ENCODE results near the gene MYL10. TPM values are rescaled to one million over a fixed set of nuclear protein-coding genes. Genes with fewer than 3 reads are reported as not detected.
"Not testable (repeated sequence)": the region's sequence is repeated elsewhere in the genome, so short reads cannot be mapped to it uniquely, and the experiment has no call there.

MYL10 gene
- total RNA-seq, 2 donors from 2014 or later = not detected

DNA sequence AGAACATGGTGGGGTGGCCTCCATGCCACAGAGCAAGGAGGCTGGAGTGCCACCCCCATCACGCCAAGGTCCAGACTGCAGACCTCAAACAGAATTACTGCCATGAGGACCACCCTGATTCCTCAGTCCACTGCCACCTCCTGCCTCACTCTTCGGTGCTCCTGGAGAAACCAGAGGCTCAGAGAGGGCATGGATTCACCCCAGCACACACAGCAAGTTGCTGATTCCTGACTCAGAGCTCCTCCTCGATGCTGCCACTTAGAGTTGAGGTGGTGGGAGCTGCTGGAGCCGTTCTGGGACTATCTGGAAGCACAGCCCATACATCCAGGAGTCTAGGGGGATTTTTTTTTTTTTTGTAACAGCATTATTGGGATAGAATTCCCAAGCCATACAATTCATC, 22.0 kb upstream of the MYL10 start:
- no peak overlapping the region for H3K4me3 ChIP-seq
- H3K27ac ChIP-seq = no peak overlapping the region
- H3K36me3 ChIP-seq = no peaks in the 10 kb centered on the region
- no peaks in the 10 kb centered on the region for H3K9me3 ChIP-seq
- no peaks in the 10 kb centered on the region for H3K27me3 ChIP-seq
- no peaks in the 10 kb centered on the region for H3K4me1 ChIP-seq
- DNase-seq (ENCODE audit: low spot score) = no peak
- TF ChIP-seq, protein P1, sequence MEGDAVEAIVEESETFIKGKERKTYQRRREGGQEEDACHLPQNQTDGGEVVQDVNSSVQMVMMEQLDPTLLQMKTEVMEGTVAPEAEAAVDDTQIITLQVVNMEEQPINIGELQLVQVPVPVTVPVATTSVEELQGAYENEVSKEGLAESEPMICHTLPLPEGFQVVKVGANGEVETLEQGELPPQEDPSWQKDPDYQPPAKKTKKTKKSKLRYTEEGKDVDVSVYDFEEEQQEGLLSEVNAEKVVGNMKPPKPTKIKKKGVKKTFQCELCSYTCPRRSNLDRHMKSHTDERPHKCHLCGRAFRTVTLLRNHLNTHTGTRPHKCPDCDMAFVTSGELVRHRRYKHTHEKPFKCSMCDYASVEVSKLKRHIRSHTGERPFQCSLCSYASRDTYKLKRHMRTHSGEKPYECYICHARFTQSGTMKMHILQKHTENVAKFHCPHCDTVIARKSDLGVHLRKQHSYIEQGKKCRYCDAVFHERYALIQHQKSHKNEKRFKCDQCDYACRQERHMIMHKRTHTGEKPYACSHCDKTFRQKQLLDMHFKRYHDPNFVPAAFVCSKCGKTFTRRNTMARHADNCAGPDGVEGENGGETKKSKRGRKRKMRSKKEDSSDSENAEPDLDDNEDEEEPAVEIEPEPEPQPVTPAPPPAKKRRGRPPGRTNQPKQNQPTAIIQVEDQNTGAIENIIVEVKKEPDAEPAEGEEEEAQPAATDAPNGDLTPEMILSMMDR (IDR thresholded peaks at IDR 0.05) = no peak

DNA sequence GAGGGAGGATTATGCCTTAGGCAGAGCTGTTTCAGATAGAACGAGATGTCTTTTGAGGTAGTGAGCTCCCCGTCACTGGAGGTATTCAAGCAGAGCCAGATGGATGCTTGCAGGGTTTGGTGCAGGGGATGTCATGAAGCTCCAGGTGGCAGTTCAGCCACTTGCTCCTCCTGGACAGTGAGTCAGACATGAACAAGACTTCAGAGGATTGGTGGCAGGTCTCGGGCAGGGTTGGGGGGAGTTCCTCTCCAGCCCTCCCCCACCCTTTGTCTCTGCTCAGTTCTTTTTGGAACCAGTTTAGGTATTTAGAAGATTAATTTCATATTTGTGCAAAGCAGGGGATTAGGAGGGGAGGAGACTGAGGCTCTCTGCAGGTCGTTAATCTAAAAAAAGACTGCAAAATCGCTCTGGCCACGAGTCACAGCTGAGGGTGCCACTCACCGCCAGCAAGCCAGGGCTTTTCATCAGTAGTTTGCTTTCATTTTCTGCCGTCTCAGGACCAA, 21.5 kb upstream of the MYL10 start:
- no peak overlapping the region for H3K4me3 ChIP-seq
- H3K27ac ChIP-seq = no peak overlapping the region
- no peaks in the 10 kb centered on the region for H3K4me1 ChIP-seq
- DNase-seq (ENCODE audit: low spot score) = no peak
- no peaks in the 10 kb centered on the region for H3K27me3 ChIP-seq
- TF ChIP-seq, protein P1 (IDR thresholded peaks at IDR 0.05) = no peak
- no peaks in the 10 kb centered on the region for H3K9me3 ChIP-seq
- H3K36me3 ChIP-seq = no peaks in the 10 kb centered on the region

DNA sequence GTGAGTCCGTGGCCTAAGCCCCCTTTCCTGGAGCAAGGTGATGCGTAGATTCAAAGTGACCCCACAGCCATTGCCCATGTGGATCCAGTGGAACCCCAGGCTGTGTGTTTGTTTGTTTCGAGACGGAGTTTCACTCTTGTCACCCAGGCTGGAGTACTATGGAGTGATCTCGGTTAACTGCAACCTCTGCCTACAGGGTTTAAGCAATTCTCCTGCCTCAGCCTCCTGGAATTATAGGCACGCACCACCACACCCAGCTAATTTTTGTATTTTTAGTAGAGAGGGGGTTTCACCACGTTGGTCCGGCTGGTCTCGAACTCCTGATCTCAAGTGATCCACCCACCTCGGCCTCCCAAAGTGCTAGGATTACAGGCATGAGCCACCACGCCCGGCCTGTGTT, 18.8 kb upstream of the MYL10 start:
- H3K27ac ChIP-seq; H3K9me3 ChIP-seq; H3K36me3 ChIP-seq; DNase-seq (ENCODE audit: low spot score); H3K4me3 ChIP-seq; H3K27me3 ChIP-seq; H3K4me1 ChIP-seq: not testable (repeated sequence)

DNA sequence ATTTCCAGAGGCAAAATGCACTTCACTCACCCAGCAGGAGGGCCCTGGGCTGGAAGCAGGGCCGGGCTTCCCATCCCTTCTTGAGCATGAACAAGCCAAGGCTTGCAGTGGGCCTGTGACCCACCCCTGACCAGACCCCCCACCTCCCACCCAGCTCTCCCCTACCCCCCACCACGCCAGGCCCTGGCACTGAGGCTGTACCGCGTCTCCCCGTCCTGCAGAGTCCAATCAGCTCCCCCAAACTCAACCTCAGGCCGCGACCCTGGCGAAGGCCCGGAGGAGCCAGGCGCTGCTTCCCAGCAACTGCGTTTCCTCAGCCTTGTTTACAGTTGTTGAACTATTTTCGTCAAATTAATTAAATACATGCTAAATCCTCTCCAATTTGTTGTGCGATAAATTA, 16.9 kb upstream of the MYL10 start:
- H3K4me1 ChIP-seq = no peaks in the 10 kb centered on the region
- H3K27me3 ChIP-seq = no peaks in the 10 kb centered on the region
- H3K4me3 ChIP-seq = no peak overlapping the region
- no peak overlapping the region for H3K27ac ChIP-seq
- no peaks in the 10 kb centered on the region for H3K36me3 ChIP-seq
- no peaks in the 10 kb centered on the region for H3K9me3 ChIP-seq
- DNase-seq (ENCODE audit: low spot score) = no peak
- TF ChIP-seq, protein P1 (IDR thresholded peaks at IDR 0.05) = no peak

DNA sequence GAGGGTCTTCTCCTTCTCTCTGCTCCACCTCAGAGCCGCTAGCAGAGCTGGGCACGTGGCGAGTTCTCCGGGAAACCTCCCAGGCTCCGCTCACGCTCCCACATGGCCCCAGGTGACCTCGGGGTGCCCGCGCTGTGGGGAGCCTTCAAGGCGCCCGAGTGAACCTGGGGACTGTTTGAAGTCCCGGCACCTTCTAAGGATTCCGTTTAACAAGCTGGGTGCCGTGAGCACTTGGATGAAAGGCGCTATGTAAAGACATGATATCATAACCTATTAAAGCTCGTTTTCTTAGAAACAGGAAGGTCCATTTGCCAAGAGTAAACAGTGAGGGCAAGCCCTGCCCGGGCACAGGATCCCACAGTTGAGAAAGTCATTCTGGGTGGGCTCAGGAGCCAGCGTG, 15.8 kb upstream of the MYL10 start:
- H3K36me3 ChIP-seq = no peaks in the 10 kb centered on the region
- H3K9me3 ChIP-seq = no peaks in the 10 kb centered on the region
- H3K4me1 ChIP-seq = no peaks in the 10 kb centered on the region
- no peak overlapping the region for H3K27ac ChIP-seq
- DNase-seq (ENCODE audit: low spot score) = no peak
- H3K4me3 ChIP-seq = no peak overlapping the region
- TF ChIP-seq, protein P1 (IDR thresholded peaks at IDR 0.05) = no peak
- H3K27me3 ChIP-seq = no peaks in the 10 kb centered on the region

DNA sequence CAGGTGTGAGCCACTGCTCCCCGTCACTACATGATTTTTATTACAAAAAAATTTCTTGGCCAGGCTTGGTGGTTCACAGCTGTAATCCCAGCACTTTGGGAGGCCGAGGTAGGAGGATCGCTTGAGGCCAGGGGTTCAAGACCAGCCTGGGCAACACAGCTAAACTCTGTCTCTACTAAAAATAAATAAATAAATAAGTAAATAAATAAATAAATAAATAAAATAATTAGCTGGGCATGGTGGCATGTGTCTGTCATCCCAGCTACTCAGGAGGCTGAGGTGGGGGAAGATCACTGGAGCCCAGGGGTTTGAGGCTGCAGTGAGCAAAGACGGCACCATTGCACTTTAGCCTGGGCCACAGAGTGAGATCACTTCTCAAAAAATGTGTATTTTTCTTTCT, 10.0 kb upstream of the MYL10 start:
- not testable (repeated sequence) for H3K27ac ChIP-seq; H3K9me3 ChIP-seq; H3K27me3 ChIP-seq; H3K4me3 ChIP-seq; DNase-seq (ENCODE audit: low spot score); H3K36me3 ChIP-seq; H3K4me1 ChIP-seq

DNA sequence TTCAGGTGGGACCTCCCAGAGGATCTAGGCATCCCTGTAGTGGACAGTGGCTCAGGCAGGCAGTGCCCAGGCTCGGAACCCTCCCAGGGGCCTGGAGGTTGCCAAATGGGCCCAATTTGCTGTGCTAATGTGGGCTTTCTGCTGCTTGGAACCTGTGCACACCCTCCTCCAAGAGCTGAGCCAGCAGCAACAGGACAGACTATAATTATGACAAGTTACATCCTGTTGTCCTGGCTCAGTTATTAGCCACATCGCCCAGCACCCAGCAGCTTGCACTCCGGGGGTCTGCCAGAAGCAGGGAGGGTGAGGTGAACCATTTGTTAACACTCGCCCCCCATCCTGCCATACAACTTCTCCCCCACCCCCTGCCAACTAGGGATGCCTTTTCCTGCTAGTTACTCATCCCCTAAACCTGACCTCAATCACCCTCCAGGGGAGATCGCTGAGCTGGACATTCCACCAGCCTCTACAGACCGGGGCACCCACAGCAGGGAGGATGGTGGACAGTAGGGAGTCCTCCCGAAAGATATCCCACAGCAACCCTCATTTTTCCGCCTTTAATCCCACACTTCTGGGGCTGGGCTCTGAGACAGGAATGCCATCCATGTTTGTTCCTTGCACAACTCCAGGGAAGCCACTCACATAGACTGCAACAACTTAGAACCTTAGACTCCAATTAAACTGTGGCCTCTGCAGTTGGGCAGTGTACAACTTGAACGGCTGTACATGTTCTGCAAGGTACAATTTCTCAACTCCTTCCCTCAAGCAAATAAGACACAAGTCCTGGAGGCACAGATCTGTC, 7.9 kb upstream of the MYL10 start:
- Histone ChIP-seq H3K27me3 (no peaks in the 10 kb centered on the region), H3K4me1 (no peaks in the 10 kb centered on the region), H3K9me3 (no peaks in the 10 kb centered on the region), H3K36me3 (no peaks in the 10 kb centered on the region), H3K27ac (no peak overlapping the region), H3K4me3 (no peak overlapping the region)
- no peak for DNase-seq (ENCODE audit: low spot score)
- TF ChIP-seq, protein P1 (IDR thresholded peaks at IDR 0.05) = no peak
